ENCODE measurements around the gene TMPRSS4. TPM values are rescaled to one million over a fixed set of nuclear protein-coding genes. Genes with fewer than 3 reads are reported as not detected.

The TMPRSS4 gene
- total RNA-seq, 1 donor from 2014 or later: 16.8 TPM

GRCh38 chr11:118136801-118137200, 59.9 kb downstream of the TMPRSS4 start:
- TF ChIP-seq CTCF (IDR thresholded peaks at IDR 0.05; ENCODE audit: insufficient read depth, low read length, poor library complexity, severe bottlenecking): no peak
- DNase-seq (ENCODE audit: low read depth): no peak
- Histone ChIP-seq H3K36me3 (ENCODE audit: control insufficient read depth, insufficient read depth, low read length) (no peaks in the 10 kb centered on the region), H3K27me3 (ENCODE audit: control insufficient read depth, insufficient read depth, low read length) (peaks cover 34% of the 10 kb centered on the region), H3K4me3 (ENCODE audit: low read depth, low read length) (no peak overlapping the region)

- no peak overlapping the region for H3K4me3 ChIP-seq (ENCODE audit: low read depth, low read length)
- no peak for DNase-seq (ENCODE audit: low read depth)
- TF ChIP-seq CTCF (IDR thresholded peaks at IDR 0.05; ENCODE audit: insufficient read depth, low read length, poor library complexity, severe bottlenecking): no peak
- peaks cover 40% of the 10 kb centered on the region for H3K27me3 ChIP-seq (ENCODE audit: control insufficient read depth, insufficient read depth, low read length)
- H3K36me3 ChIP-seq (ENCODE audit: control insufficient read depth, insufficient read depth, low read length): no peaks in the 10 kb centered on the region
Observed at GRCh38 chr11:118138839-118139420, 62.1 kb downstream of the TMPRSS4 start.

- Histone ChIP-seq H3K27me3 (ENCODE audit: control insufficient read depth, insufficient read depth, low read length) (peaks cover 44% of the 10 kb centered on the region), H3K4me3 (ENCODE audit: low read depth, low read length) (no peak overlapping the region), H3K36me3 (ENCODE audit: control insufficient read depth, insufficient read depth, low read length) (no peaks in the 10 kb centered on the region)
- DNase-seq (ENCODE audit: low read depth): no peak
- TF ChIP-seq CTCF (IDR thresholded peaks at IDR 0.05; ENCODE audit: insufficient read depth, low read length, poor library complexity, severe bottlenecking): no peak
Observed at GRCh38 chr11:118139578-118139977, 62.7 kb downstream of the TMPRSS4 start.

GRCh38 chr11:118142081-118142480, 65.2 kb downstream of the TMPRSS4 start:
- TF ChIP-seq CTCF (IDR thresholded peaks at IDR 0.05; ENCODE audit: insufficient read depth, low read length, poor library complexity, severe bottlenecking): no peak
- Histone ChIP-seq H3K27me3 (ENCODE audit: control insufficient read depth, insufficient read depth, low read length) (peaks cover 48% of the 10 kb centered on the region), H3K36me3 (ENCODE audit: control insufficient read depth, insufficient read depth, low read length) (no peaks in the 10 kb centered on the region), H3K4me3 (ENCODE audit: low read depth, low read length) (no peak overlapping the region)
- peak; percentile 18 for DNase-seq (ENCODE audit: low read depth)

- no peak for TF ChIP-seq CTCF (IDR thresholded peaks at IDR 0.05; ENCODE audit: insufficient read depth, low read length, poor library complexity, severe bottlenecking)
- no peak for DNase-seq (ENCODE audit: low read depth)
- Histone ChIP-seq H3K36me3 (ENCODE audit: control insufficient read depth, insufficient read depth, low read length) (no peaks in the 10 kb centered on the region), H3K27me3 (ENCODE audit: control insufficient read depth, insufficient read depth, low read length) (peaks cover 50% of the 10 kb centered on the region), H3K4me3 (ENCODE audit: low read depth, low read length) (no peak overlapping the region)
Observed at GRCh38 chr11:118142809-118143208, 65.9 kb downstream of the TMPRSS4 start.

GRCh38 chr11:118143661-118144185, 66.8 kb downstream of the TMPRSS4 start:
- peaks cover 55% of the 10 kb centered on the region for H3K27me3 ChIP-seq (ENCODE audit: control insufficient read depth, insufficient read depth, low read length)
- H3K4me3 ChIP-seq (ENCODE audit: low read depth, low read length): no peak overlapping the region
- no peaks in the 10 kb centered on the region for H3K36me3 ChIP-seq (ENCODE audit: control insufficient read depth, insufficient read depth, low read length)
- TF ChIP-seq CTCF (IDR thresholded peaks at IDR 0.05; ENCODE audit: insufficient read depth, low read length, poor library complexity, severe bottlenecking): no peak
- no peak for DNase-seq (ENCODE audit: low read depth)
